Measurements from ENCODE around the gene AKAP5.

DNA sequence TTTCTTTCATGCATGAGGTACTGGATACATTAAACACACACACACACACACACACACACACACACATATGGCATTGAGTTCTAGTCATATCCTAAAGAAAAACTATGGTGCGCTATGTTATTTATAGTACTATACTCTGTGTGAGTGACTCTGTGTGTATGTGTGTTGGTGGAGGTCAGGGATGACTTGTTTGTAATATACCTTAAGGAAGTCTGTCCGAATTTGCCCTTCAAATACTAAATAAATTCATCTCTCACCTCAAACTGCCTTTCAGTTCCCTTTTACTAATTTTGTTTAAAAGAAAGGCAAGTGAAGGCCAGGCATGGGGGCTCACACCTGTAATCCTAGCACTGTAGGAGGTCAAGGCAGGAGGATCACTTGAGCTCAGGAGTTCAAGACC is 2.1 kb upstream of the AKAP5 start:
- TF ChIP-seq, protein P1, sequence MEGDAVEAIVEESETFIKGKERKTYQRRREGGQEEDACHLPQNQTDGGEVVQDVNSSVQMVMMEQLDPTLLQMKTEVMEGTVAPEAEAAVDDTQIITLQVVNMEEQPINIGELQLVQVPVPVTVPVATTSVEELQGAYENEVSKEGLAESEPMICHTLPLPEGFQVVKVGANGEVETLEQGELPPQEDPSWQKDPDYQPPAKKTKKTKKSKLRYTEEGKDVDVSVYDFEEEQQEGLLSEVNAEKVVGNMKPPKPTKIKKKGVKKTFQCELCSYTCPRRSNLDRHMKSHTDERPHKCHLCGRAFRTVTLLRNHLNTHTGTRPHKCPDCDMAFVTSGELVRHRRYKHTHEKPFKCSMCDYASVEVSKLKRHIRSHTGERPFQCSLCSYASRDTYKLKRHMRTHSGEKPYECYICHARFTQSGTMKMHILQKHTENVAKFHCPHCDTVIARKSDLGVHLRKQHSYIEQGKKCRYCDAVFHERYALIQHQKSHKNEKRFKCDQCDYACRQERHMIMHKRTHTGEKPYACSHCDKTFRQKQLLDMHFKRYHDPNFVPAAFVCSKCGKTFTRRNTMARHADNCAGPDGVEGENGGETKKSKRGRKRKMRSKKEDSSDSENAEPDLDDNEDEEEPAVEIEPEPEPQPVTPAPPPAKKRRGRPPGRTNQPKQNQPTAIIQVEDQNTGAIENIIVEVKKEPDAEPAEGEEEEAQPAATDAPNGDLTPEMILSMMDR (IDR thresholded peaks at IDR 0.05), result no peak
- no peak for TF ChIP-seq NFE2L1 (CRISPR knock-in tag; IDR thresholded peaks at IDR 0.05)
